CD14-positive monocyte (primary cell): Measurements from ENCODE around the gene DMPK. TPM values are rescaled to one million over a fixed set of nuclear protein-coding genes. Genes with fewer than 3 reads are reported as not detected.

ENCODE experiments used
- DNase-seq, 3 donors: peaks; one replicate each; pipeline ENCODE4 v3.0.0-alpha.2; 2011 to 2022
- H2AFZ ChIP-seq: 2 replicates; pipeline ENCODE4 v1.6.0; 2012; ENCODE audit warnings: mild to moderate bottlenecking, low read depth, low read length, inconsistent platforms; ENCODE audit not compliant: insufficient read depth, poor library complexity, severe bottlenecking
- H3K27ac ChIP-seq, 2 donors: 1 replicate in 1 of 2; 2 replicates in 1 of 2; pipeline ENCODE4 v1.5.1; 2012 to 2013; ENCODE audit warnings: low read length in 2 of 2, control low read depth in 1 of 2, inconsistent platforms in 1 of 2, low read depth in 1 of 2, mild to moderate bottlenecking in 1 of 2
- H3K27me3 ChIP-seq, 2 donors: one replicate each; pipeline versions ENCODE4 v1.6.0 to v1.6.1; 2011 to 2013; ENCODE audit warnings: low read length in 2 of 2; ENCODE audit not compliant: control insufficient read depth in 2 of 2, insufficient read depth in 2 of 2
- H3K36me3 ChIP-seq, 2 donors: replicated peaks in 1 of 2; 1 replicate in 1 of 2; 2 replicates in 1 of 2; pipeline versions ENCODE4 v1.5.1 to v1.6.1; 2012 to 2013; ENCODE audit warnings: low read length in 2 of 2, control low read depth in 1 of 2, inconsistent platforms in 1 of 2, mild to moderate bottlenecking in 1 of 2; ENCODE audit not compliant: insufficient read depth in 2 of 2, control insufficient read depth in 1 of 2
- H3K4me1 ChIP-seq, 2 donors: 1 replicate in 1 of 2; 2 replicates in 1 of 2; pipeline versions ENCODE4 v1.5.1 to v1.6.1; 2012 to 2013; ENCODE audit warnings: low read length in 2 of 2, control low read depth in 1 of 2, inconsistent platforms in 1 of 2, mild to moderate bottlenecking in 1 of 2, moderate library complexity in 1 of 2; ENCODE audit not compliant: insufficient read depth in 2 of 2, control insufficient read depth in 1 of 2
- H3K4me2 ChIP-seq: replicated peaks from 2 replicates; pipeline ENCODE3; 2012; ENCODE audit warnings: low read length, moderate library complexity, mild to moderate bottlenecking; ENCODE audit not compliant: poor library complexity, severe bottlenecking; ENCODE audit errors: extremely low read depth
- H3K4me3 ChIP-seq, 3 experiments: fragments of 200-600 bp in 1 of 3; sonication (generic) in 1 of 3; replicated peaks in 1 of 3; 1 replicate in 2 of 3; 2 replicates in 1 of 3; pipeline ENCODE4 v1.5.1; 2011 to 2013; ENCODE audit warnings: low read length in 3 of 3, mild to moderate bottlenecking in 3 of 3, control low read depth in 2 of 3, low read depth in 2 of 3, inconsistent platforms in 1 of 3, moderate library complexity in 1 of 3
- H3K79me2 ChIP-seq: 2 replicates; pipeline ENCODE4 v1.6.0; 2012; ENCODE audit warnings: mild to moderate bottlenecking, control low read depth, inconsistent platforms, low read length, moderate library complexity; ENCODE audit not compliant: insufficient read depth
- H3K9ac ChIP-seq: 2 replicates; pipeline ENCODE4 v1.6.0; 2017; ENCODE audit warnings: low read length, mild to moderate bottlenecking; ENCODE audit not compliant: insufficient read depth, poor library complexity, severe bottlenecking
- H3K9me3 ChIP-seq, 2 donors: replicated peaks in 1 of 2; 1 replicate in 1 of 2; 2 replicates in 1 of 2; pipeline versions ENCODE4 v1.5.1 to v1.6.1; 2012 to 2013; ENCODE audit warnings: low read length in 2 of 2, control low read depth in 1 of 2; ENCODE audit not compliant: control insufficient read depth in 1 of 2, insufficient read depth in 1 of 2
- H4K20me1 ChIP-seq: 2 replicates; pipeline ENCODE4 v1.6.0; 2012; ENCODE audit warnings: mild to moderate bottlenecking, low read length, control low read depth, moderate library complexity; ENCODE audit not compliant: insufficient read depth
- H3K27ac Mint-ChIP-seq, 7 donors: one replicate each; pipeline ENCODE4 v1.8.0; 2020; ENCODE audit warnings: mild to moderate bottlenecking in 7 of 7, mixed read lengths in 7 of 7, moderate library complexity in 6 of 7, inconsistent platforms in 2 of 7
- H3K27me3 Mint-ChIP-seq, 3 donors: one replicate each; pipeline ENCODE4 v1.8.0; 2021 to 2022; ENCODE audit warnings: low read depth in 3 of 3, mild to moderate bottlenecking in 3 of 3, mixed read lengths in 3 of 3, moderate library complexity in 3 of 3, inconsistent platforms in 1 of 3
- H3K36me3 Mint-ChIP-seq, 2 donors: one replicate each; pipeline ENCODE4 v1.8.0; 2020; ENCODE audit warnings: mixed read lengths in 2 of 2, inconsistent platforms in 1 of 2, mild to moderate bottlenecking in 1 of 2
- H3K4me1 Mint-ChIP-seq: one replicate; pipeline ENCODE4 v1.8.0; 2020; ENCODE audit warnings: mild to moderate bottlenecking, mixed read lengths
- H3K4me3 Mint-ChIP-seq, 2 donors: one replicate each; pipeline ENCODE4 v1.8.0; 2020; ENCODE audit warnings: mild to moderate bottlenecking in 2 of 2, mixed read lengths in 2 of 2, moderate library complexity in 1 of 2
- H3K9me3 Mint-ChIP-seq, 7 donors: one replicate each; pipeline ENCODE4 v1.8.0; 2020 to 2022; ENCODE audit warnings: mixed read lengths in 7 of 7, mild to moderate bottlenecking in 6 of 7, moderate library complexity in 6 of 7, inconsistent platforms in 2 of 7
- CTCF ChIP-seq: fragments of 200-600 bp; IDR thresholded peaks from one replicate; pipeline ENCODE4 v1.8.0; 2022; ENCODE audit warnings: antibody characterized with exemption, mild to moderate bottlenecking
- WGBS: methylation state at CpG from one replicate; pipeline ENCODE4 v1.1.5; 2013; ENCODE audit warnings: missing lambda C conversion rate; ENCODE audit not compliant: insufficient coverage; 5-methylcytosine and 5-hydroxymethylcytosine counted together
- intact Hi-C, 2 donors: fragments of 100-400 bp; cut with micrococcal nuclease; formaldehyde crosslinking; loops; one replicate each; pipeline versions ENCODE4 v1.15.0 to v1.15.1; 2023
- polyA plus RNA-seq, 3 donors: library from polyadenylated mRNA; depleted of rRNA in 1 of 3; unstranded in 2 of 3; stranded (reverse) in 1 of 3; fragments of 300-500 nt in 2 of 3; fragments of >200 nt in 1 of 3; fragmentation: Illumina TruSeq in 2 of 3; gene quantifications; 1 replicate in 2 of 3; 2 replicates in 1 of 3; pipeline ENCODE4 v1.2.3, GENCODE V29; 2012 to 2021

The DMPK gene
- polyA plus RNA-seq, 3 donors, result 0.17 to 3.8 TPM; not detected in 1

- H3K4me1 Mint-ChIP-seq, result peaks cover 22% of the 10 kb centered on the region
- peaks cover 71 to 98% (median 81%) of the 10 kb centered on the region in 3 donors for H3K27me3 Mint-ChIP-seq
- H3K36me3 Mint-ChIP-seq, result peaks cover 4 to 6% of the 10 kb centered on the region in 2 donors
- no peak overlapping the region for H3K9ac ChIP-seq
- peak overlapping the region; percentile 87 for H3K4me2 ChIP-seq
- under 1% methylated on average over 29 of the region's 33 CpGs for WGBS
- H3K27me3 ChIP-seq, result peaks cover 53 to 92% of the 10 kb centered on the region in 2 donors
- no peak overlapping the region for H3K27ac ChIP-seq
- no peak overlapping the region for H3K27ac Mint-ChIP-seq
- peak overlapping the region; percentile 76 to 88 for H3K4me3 Mint-ChIP-seq
- peaks cover 0 to 20% (median 12%) of the 10 kb centered on the region in 7 donors for H3K9me3 Mint-ChIP-seq
- H4K20me1 ChIP-seq, result peaks cover 46% of the 10 kb centered on the region
- peak overlapping the region; percentile 84 for H2AFZ ChIP-seq
- DNase-seq, result peak in 2 of 3 donors; percentile 23 to 84
- peaks cover 27 to 35% of the 10 kb centered on the region in 2 donors for H3K4me1 ChIP-seq
- intact Hi-C loops, result no loop called here
- no peaks in the 10 kb centered on the region for H3K36me3 ChIP-seq
- no peaks in the 10 kb centered on the region for H3K79me2 ChIP-seq
- H3K4me3 ChIP-seq, result peak overlapping the region; percentile 29 to 77 (median 49)
- peaks cover 6 to 20% of the 10 kb centered on the region in 2 donors for H3K9me3 ChIP-seq
- no peak for TF ChIP-seq CTCF
These were observed 13.7 kb downstream of the DMPK start for GRCh38 chr19:45768655-45768983.

GRCh38 chr19:45767881-45768654 is 14.2 kb downstream of the DMPK start:
- WGBS, result 2% methylated on average over 92 of the region's 102 CpGs
- Histone ChIP-seq H2AFZ (peak overlapping the region; percentile 32), H3K9ac (no peak overlapping the region), H3K4me2 (peak overlapping the region; percentile 87), H3K36me3 (no peaks in the 10 kb centered on the region), H3K9me3 (peaks cover 6 to 15% of the 10 kb centered on the region in 2 donors), H3K27me3 (peaks cover 48 to 92% of the 10 kb centered on the region in 2 donors), H3K4me3 (peak overlapping the region in 1 of 3 experiments; percentile 77), H3K79me2 (no peaks in the 10 kb centered on the region), H3K4me1 (peaks cover 27 to 35% of the 10 kb centered on the region in 2 donors), H4K20me1 (peaks cover 41% of the 10 kb centered on the region), H3K27ac (no peak overlapping the region)
- Mint-ChIP-seq H3K36me3 (peaks cover 4 to 6% of the 10 kb centered on the region in 2 donors), H3K4me3 (peak overlapping the region; percentile 53 to 71), H3K9me3 (peaks cover 0 to 20% (median 12%) of the 10 kb centered on the region in 7 donors), H3K27ac (no peak overlapping the region), H3K4me1 (peaks cover 22% of the 10 kb centered on the region), H3K27me3 (peaks cover 67 to 98% (median 79%) of the 10 kb centered on the region in 3 donors)
- no peak for TF ChIP-seq CTCF
- intact Hi-C loops, result no loop called here
- no peak for DNase-seq
